Fibroblast of mammary gland (primary cell): Measurements from ENCODE around the gene WLS.

Experiments
- DNase-seq: peaks from one replicate; pipeline ENCODE4 v3.0.0-alpha.2; 2010; ENCODE audit warnings: low read depth
- H3K4me3 ChIP-seq: 2 replicates; pipeline ENCODE4 v1.5.1; 2011; ENCODE audit warnings: low read depth, mild to moderate bottlenecking, low read length, moderate library complexity; ENCODE audit not compliant: control insufficient read depth
- TF ChIP-seq, protein P1 (sequence below): conservative IDR thresholded peaks from 2 replicates; pipeline ENCODE4 v1.5.1; 2011; ENCODE audit warnings: low read depth, low read length, inconsistent platforms; ENCODE audit not compliant: control insufficient read depth, insufficient read depth

WLS gene

GRCh38 chr1:68197461-68197860, 34.9 kb downstream of the WLS start:
- TF ChIP-seq, protein P1, sequence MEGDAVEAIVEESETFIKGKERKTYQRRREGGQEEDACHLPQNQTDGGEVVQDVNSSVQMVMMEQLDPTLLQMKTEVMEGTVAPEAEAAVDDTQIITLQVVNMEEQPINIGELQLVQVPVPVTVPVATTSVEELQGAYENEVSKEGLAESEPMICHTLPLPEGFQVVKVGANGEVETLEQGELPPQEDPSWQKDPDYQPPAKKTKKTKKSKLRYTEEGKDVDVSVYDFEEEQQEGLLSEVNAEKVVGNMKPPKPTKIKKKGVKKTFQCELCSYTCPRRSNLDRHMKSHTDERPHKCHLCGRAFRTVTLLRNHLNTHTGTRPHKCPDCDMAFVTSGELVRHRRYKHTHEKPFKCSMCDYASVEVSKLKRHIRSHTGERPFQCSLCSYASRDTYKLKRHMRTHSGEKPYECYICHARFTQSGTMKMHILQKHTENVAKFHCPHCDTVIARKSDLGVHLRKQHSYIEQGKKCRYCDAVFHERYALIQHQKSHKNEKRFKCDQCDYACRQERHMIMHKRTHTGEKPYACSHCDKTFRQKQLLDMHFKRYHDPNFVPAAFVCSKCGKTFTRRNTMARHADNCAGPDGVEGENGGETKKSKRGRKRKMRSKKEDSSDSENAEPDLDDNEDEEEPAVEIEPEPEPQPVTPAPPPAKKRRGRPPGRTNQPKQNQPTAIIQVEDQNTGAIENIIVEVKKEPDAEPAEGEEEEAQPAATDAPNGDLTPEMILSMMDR = no peak
- no peak overlapping the region for H3K4me3 ChIP-seq
- DNase-seq = no peak

GRCh38 chr1:68196676-68197075, 35.6 kb downstream of the WLS start:
- DNase-seq = no peak
- no peak overlapping the region for H3K4me3 ChIP-seq
- TF ChIP-seq, protein P1 = no peak

DNA sequence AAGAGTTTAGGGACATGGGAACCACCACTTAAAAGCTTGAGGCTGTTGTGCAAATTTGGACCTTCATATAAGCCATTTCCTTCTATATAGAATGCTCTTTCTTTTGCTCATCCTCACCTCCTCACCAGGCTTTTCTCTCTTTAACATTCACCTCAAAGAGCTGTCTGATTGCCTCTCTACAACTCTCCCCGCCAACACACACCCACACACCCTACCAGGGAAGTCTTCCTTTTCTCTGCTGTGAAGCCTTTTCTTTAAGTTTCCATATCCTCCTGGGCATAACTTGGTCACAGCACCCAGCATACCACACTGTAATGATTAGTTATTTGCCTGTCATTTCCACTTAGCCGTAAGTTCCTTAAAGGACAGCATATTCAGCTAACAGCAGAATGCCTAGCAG, 40.6 kb downstream of the WLS start:
- TF ChIP-seq, protein P1 = no peak
- DNase-seq = no peak
- H3K4me3 ChIP-seq = no peak overlapping the region

DNA sequence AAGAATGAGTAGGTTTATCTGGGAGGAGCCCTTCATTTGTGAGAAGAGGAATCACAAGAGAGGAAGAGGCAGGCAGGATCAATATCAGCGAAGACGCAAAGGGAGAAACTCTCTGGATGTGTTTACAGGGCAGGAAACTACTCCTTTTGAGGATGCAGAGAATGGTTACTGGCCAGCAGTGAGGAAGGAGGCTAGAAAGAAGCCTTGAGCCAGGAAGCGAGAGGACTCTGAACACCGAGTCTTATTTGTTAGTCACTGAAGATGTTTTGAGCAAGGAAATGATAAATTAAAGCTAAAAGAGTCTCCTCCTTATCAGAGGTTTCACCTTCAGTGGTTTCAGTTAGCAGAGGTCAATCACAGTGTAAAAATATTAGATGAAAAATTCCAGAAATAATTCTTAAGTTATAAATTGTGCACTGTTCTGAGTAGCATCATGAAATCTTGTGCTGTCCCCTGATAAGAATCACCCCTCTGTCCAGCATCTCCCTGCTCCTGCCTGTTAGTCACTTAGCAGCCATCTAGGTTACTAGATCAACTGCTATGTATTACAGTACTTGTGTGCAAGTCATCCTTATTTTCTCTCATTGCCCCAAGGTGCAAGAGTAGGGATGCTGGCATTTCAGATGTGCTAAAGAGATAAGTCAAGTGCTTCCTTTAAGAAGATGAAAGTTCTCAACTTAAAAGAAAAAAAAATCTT, 43.5 kb downstream of the WLS start:
- H3K4me3 ChIP-seq = no peak overlapping the region
- DNase-seq = no peak
- TF ChIP-seq, protein P1 = no peak

GRCh38 chr1:68188060-68188538, 44.2 kb downstream of the WLS start:
- TF ChIP-seq, protein P1 = no peak
- no peak overlapping the region for H3K4me3 ChIP-seq
- no peak for DNase-seq

- no peak for DNase-seq
- TF ChIP-seq, protein P1 = no peak
- H3K4me3 ChIP-seq = no peak overlapping the region
Observed at GRCh38 chr1:68185743-68186142, 46.6 kb downstream of the WLS start.

GRCh38 chr1:68183895-68184294, 48.4 kb downstream of the WLS start:
- no peak overlapping the region for H3K4me3 ChIP-seq
- TF ChIP-seq, protein P1 = no peak
- DNase-seq = no peak
